ENCODE results near the gene ADORA1.
A peak's percentile ranks its signal among the peaks of the same experiment; 100 is the strongest.

ADORA1 gene

GRCh38 chr1:203165800-203166161 lies 38.3 kb downstream of the ADORA1 start:
- POLR2A ChIA-PET, result no interaction called here
- H3K4me1 ChIP-seq (ENCODE audit: control insufficient read depth, insufficient read depth, low read length), result no peaks in the 10 kb centered on the region

GRCh38 chr1:203166192-203166940 lies 38.8 kb downstream of the ADORA1 start:
- Histone ChIP-seq H3K4me1 (ENCODE audit: control insufficient read depth, insufficient read depth, low read length) (no peaks in the 10 kb centered on the region), H3K4me3 (ENCODE audit: low read depth, low read length) (no peak overlapping the region), H3K27ac (ENCODE audit: extremely low read depth, low read depth, low read length) (no peak overlapping the region), H3K9me3 (ENCODE audit: control insufficient read depth, insufficient read depth, low read depth, low read length) (no peaks in the 10 kb centered on the region), H3K36me3 (ENCODE audit: control insufficient read depth in 2 of 2, insufficient read depth in 1 of 2, low read length in 2 of 2) (peaks cover 0 to 2% of the 10 kb centered on the region in 2 experiments; a peak in 1 of 3 replicates)
- ChIA-PET CTCF (interaction anchor here (0.5 to 3.1 kb wide), 6 partner anchors 18 to 127 kb away, joined by 3 to 11 read pairs (median 4); no protein-coding TSS in a partner anchor), POLR2A (no interaction called here)
- TF ChIP-seq GLIS1 (tag by site-specific recombination; IDR thresholded peaks at IDR 0.05) (peak; percentile 27; the same call in 1 of the 2 replicates), CTCF (tag by site-specific recombination; IDR thresholded peaks at IDR 0.05) (peak; percentile 56; the same call in 1 of the 2 replicates), GLI4 (tag by site-specific recombination; IDR thresholded peaks at IDR 0.05) (no peak), INSM2 (tag by site-specific recombination; IDR thresholded peaks at IDR 0.05) (no peak), ZFP37 (tag by site-specific recombination; IDR thresholded peaks at IDR 0.05) (no peak), KLF17 (tag by site-specific recombination; IDR thresholded peaks at IDR 0.05) (0 out of 2 replicates have a peak, but pooled peaks have one; percentile 27), ZNF518A (tag by site-specific recombination; conservative IDR thresholded peaks at IDR 0.05; ENCODE audit: low read depth) (no peak), ZNF324 (tag by site-specific recombination; IDR thresholded peaks at IDR 0.05) (no peak), ZNF140 (tag by site-specific recombination; IDR thresholded peaks at IDR 0.05) (no peak)

More at GRCh38 chr1:203165800-203166161, 38.3 kb downstream of the ADORA1 start:
- Histone ChIP-seq H3K27ac (ENCODE audit: extremely low read depth, low read depth, low read length) (no peak overlapping the region), H3K36me3 (ENCODE audit: control insufficient read depth in 2 of 2, insufficient read depth in 1 of 2, low read length in 2 of 2) (peaks cover 0 to 2% of the 10 kb centered on the region in 2 experiments; a peak in 1 of 3 replicates), H3K9me3 (ENCODE audit: control insufficient read depth, insufficient read depth, low read depth, low read length) (no peaks in the 10 kb centered on the region), H3K4me3 (ENCODE audit: low read depth, low read length) (no peak overlapping the region)
- TF ChIP-seq ZNF585B (tag by site-specific recombination; IDR thresholded peaks at IDR 0.05) (no peak), ZBTB1 (tag by site-specific recombination; IDR thresholded peaks at IDR 0.05) (no peak), ZNF791 (tag by site-specific recombination; IDR thresholded peaks at IDR 0.05) (no peak), BCL6B (tag by site-specific recombination; IDR thresholded peaks at IDR 0.05) (no peak), ZBTB48 (tag by site-specific recombination; IDR thresholded peaks at IDR 0.05) (no peak), FEZF1 (tag by site-specific recombination; IDR thresholded peaks at IDR 0.05) (no peak), ZNF18 (tag by site-specific recombination; IDR thresholded peaks at IDR 0.05) (no peak), ZNF747 (tag by site-specific recombination; IDR thresholded peaks at IDR 0.05) (no peak), ZNF157 (tag by site-specific recombination; IDR thresholded peaks at IDR 0.05) (no peak), ZBTB7A (tag by site-specific recombination; IDR thresholded peaks at IDR 0.05; ENCODE audit: low read depth) (no peak), ZNF404 (tag by site-specific recombination; IDR thresholded peaks at IDR 0.05) (no peak), ZNF473 (tag by site-specific recombination; IDR thresholded peaks at IDR 0.05) (no peak)
- CTCF ChIA-PET, result interaction anchor here (0.5 to 3.1 kb wide), 5 partner anchors 18 to 127 kb away, joined by 3 to 11 read pairs (median 4); no protein-coding TSS in a partner anchor

All from HEK293 (cell line).